ENCODE results near the gene SREK1IP1. TPM values are rescaled to one million over a fixed set of nuclear protein-coding genes. Genes with fewer than 3 reads are reported as not detected.

SREK1IP1 gene
- total and polyA plus RNA-seq, 2 of the 13 experiments (the other 11 are each of a cell fraction or from before 2014, with no cell fraction given) = 3.1 to 16.5 TPM

- in situ Hi-C loops (cut with HindIII; ENCODE audit: extremely low pct_ligation_motif_present, low pct_unique_long_range_greater_than_20kb) (no loop called here), intact Hi-C loops (cut with micrococcal nuclease; ENCODE audit: unreplicated experiment) (no loop called here)
- H3K36me3 ChIP-seq (replicated peaks in 1 of 2; ENCODE audit: control insufficient read depth in 1 of 2, insufficient read depth in 2 of 2, low read length in 2 of 2) = peaks cover 6 to 20% of the 10 kb centered on the region in 2 experiments; a peak in 4 of 5 replicates
- ChIA-PET POLR2A (no interaction called here), CTCF (ENCODE audit: low intra/inter-chr PET ratio, low total read pairs) (no interaction called here)
- H3K27me3 ChIP-seq (ENCODE audit: control insufficient read depth in 1 of 2, insufficient read depth in 2 of 2, low read length in 2 of 2) = no peaks in the 10 kb centered on the region
- H3K9me3 ChIP-seq (ENCODE audit: low read length) = no peaks in the 10 kb centered on the region
- H3K4me2 ChIP-seq (ENCODE audit: low read depth, low read length) = no peak overlapping the region
- H3K27ac ChIP-seq (ENCODE audit: extremely low read length, insufficient read depth, low read length) = no peak overlapping the region
- no peak overlapping the region for H3K4me3 ChIP-seq (replicated peaks in 1 of 3; ENCODE audit: insufficient read depth in 1 of 3, low read depth in 2 of 3, low read length in 3 of 3)
- no peak overlapping the region for H3K9ac ChIP-seq (ENCODE audit: insufficient read depth, low read depth, low read length)
- no peaks in the 10 kb centered on the region for H3K79me2 ChIP-seq (ENCODE audit: insufficient read depth, low read length)
- no peaks in the 10 kb centered on the region for H4K20me1 ChIP-seq (ENCODE audit: insufficient read depth, low read length)
- TF ChIP-seq RARA (CRISPR knock-in tag; IDR thresholded peaks at IDR 0.05) (no peak), ZNF770 (CRISPR knock-in tag; IDR thresholded peaks at IDR 0.05) (no peak), MAZ (IDR thresholded peaks at IDR 0.05; ENCODE audit: borderline replicate concordance, low read depth, low read length) (no peak), MAZ (CRISPR knock-in tag; IDR thresholded peaks at IDR 0.05; ENCODE audit: low read depth) (no peak), ZNF704 (CRISPR knock-in tag; IDR thresholded peaks at IDR 0.05; ENCODE audit: borderline replicate concordance) (no peak), CREB3 (CRISPR knock-in tag; IDR thresholded peaks at IDR 0.05) (no peak), HNRNPK (IDR thresholded peaks at IDR 0.05; ENCODE audit: low read depth, low read length, poor library complexity, severe bottlenecking) (no peak), EHMT2 (IDR thresholded peaks at IDR 0.05; ENCODE audit: borderline replicate concordance, low read depth, low read length) (no peak), TIGD3 (CRISPR knock-in tag; IDR thresholded peaks at IDR 0.05; ENCODE audit: borderline replicate concordance) (no peak), TEF (CRISPR knock-in tag; IDR thresholded peaks at IDR 0.05) (no peak), ZNF17 (CRISPR knock-in tag; IDR thresholded peaks at IDR 0.05) (no peak), KDM6A (CRISPR knock-in tag; IDR thresholded peaks at IDR 0.05; ENCODE audit: low read depth) (no peak), ZNF543 (CRISPR knock-in tag; IDR thresholded peaks at IDR 0.05) (no peak)
- ATAC-seq (no peak), FAIRE-seq (no peak), DNase-seq (ENCODE audit: low spot score) (no peak)
- BruUV-seq (replicated peaks) = no TSS peak
- no peaks in the 10 kb centered on the region for H3K4me1 ChIP-seq (ENCODE audit: insufficient read depth, low read length)
- WGBS (ENCODE audit: low lambda C conversion rate) = 97% methylated on average over 2 of the region's 2 CpGs
- no peak overlapping the region for H2AFZ ChIP-seq (ENCODE audit: low read length)
These were observed 32.4 kb upstream of the SREK1IP1 start for GRCh38 chr5:64800926-64801325.
